Prostate gland (tissue), 2 donors: ENCODE results near the gene ZNF708.

Experiments used
- POLR2AphosphoS5 ChIP-seq: sonication (generic); formaldehyde crosslinking; IDR thresholded peaks from one replicate; pipeline ENCODE4 v1.6.1; 2017; ENCODE audit warnings: antibody characterized with exemption
- TF ChIP-seq, protein P1 (sequence below), 4 experiments: fragments of 200-600 bp in 2 of 4; fragments of 450-650 bp in 2 of 4; sonication (generic) in 2 of 4; IDR thresholded peaks; 1 replicate in 3 of 4; 2 replicates in 1 of 4; pipeline ENCODE4 v1.5.1; 2016 to 2019; ENCODE audit warnings: antibody characterized with exemption in 4 of 4, mild to moderate bottlenecking in 2 of 4, moderate library complexity in 2 of 4

DNA sequence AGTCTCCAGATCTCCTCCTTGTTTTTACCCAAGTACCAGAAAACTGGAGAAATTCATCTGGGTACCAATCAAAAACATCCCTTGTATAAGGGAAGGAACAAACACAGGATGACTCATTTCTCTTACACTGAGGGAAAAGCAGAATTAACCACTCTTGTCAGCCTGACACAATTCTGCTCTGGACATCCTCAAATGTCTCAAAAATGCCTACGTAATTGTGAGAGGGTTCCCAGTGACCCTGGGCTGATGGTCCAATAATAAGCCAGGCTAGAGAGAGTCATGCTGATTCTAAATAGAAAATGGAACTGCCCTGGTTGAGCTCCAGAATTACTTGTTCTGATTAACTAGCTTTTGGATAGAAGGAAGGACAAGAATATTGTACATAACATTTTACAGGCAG, 14.5 kb downstream of the ZNF708 start:
- TF ChIP-seq POLR2AphosphoS5, result no peak
- TF ChIP-seq, protein P1, sequence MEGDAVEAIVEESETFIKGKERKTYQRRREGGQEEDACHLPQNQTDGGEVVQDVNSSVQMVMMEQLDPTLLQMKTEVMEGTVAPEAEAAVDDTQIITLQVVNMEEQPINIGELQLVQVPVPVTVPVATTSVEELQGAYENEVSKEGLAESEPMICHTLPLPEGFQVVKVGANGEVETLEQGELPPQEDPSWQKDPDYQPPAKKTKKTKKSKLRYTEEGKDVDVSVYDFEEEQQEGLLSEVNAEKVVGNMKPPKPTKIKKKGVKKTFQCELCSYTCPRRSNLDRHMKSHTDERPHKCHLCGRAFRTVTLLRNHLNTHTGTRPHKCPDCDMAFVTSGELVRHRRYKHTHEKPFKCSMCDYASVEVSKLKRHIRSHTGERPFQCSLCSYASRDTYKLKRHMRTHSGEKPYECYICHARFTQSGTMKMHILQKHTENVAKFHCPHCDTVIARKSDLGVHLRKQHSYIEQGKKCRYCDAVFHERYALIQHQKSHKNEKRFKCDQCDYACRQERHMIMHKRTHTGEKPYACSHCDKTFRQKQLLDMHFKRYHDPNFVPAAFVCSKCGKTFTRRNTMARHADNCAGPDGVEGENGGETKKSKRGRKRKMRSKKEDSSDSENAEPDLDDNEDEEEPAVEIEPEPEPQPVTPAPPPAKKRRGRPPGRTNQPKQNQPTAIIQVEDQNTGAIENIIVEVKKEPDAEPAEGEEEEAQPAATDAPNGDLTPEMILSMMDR (IDR thresholded peaks at IDR 0.05), result no peak
